HG02798 (cell line): ENCODE data around the gene PROSER1.
"Not testable (repeated sequence)": the region's sequence is repeated elsewhere in the genome, so short reads cannot be mapped to it uniquely, and the experiment has no call there.

Experiments
- ATAC-seq: cut with Tn5 transposase; IDR thresholded peaks from one replicate; pipeline ENCODE4 v1.9.1; 2021; ENCODE audit warnings: mild to moderate bottlenecking; ENCODE audit not compliant: unreplicated experiment, poor library complexity

Gene PROSER1

GRCh38 chr13:39032150-39032549 lies 5.7 kb downstream of the PROSER1 start:
- no peak for ATAC-seq

- ATAC-seq = no peak
These were observed 12.5 kb downstream of the PROSER1 start for GRCh38 chr13:39025433-39025839.

GRCh38 chr13:39023761-39024160 lies 14.1 kb downstream of the PROSER1 start:
- no peak for ATAC-seq

GRCh38 chr13:39023316-39023715 lies 14.6 kb downstream of the PROSER1 start:
- no peak for ATAC-seq

- ATAC-seq = no peak
These were observed 16.9 kb downstream of the PROSER1 start for GRCh38 chr13:39020853-39021462.

GRCh38 chr13:39016787-39017186 lies 21.1 kb downstream of the PROSER1 start:
- peak; percentile 71 for ATAC-seq

- peak; percentile 92 for ATAC-seq
These were observed 21.8 kb downstream of the PROSER1 start for GRCh38 chr13:39016087-39016486.

GRCh38 chr13:39013462-39013861 lies 24.4 kb downstream of the PROSER1 start:
- ATAC-seq = no peak

- no peak for ATAC-seq
These were observed 25.3 kb downstream of the PROSER1 start for GRCh38 chr13:39012608-39013007.

- ATAC-seq = not testable (repeated sequence)
These were observed 31.3 kb downstream of the PROSER1 start for GRCh38 chr13:39006371-39007111.

GRCh38 chr13:38998739-38999138 lies 39.1 kb downstream of the PROSER1 start:
- no peak for ATAC-seq

GRCh38 chr13:38993381-38993780 lies 44.5 kb downstream of the PROSER1 start:
- ATAC-seq = no peak

- no peak for ATAC-seq
These were observed 47.2 kb downstream of the PROSER1 start, which contains the start of gene STOML3 for GRCh38 chr13:38990693-38991092. TSS of gene STOML3 (minus strand) at chr13:38990831. CDS start at chr13:38990721, 110 bp downstream.

- ATAC-seq = no peak
These were observed 56.8 kb downstream of the PROSER1 start for GRCh38 chr13:38981096-38981495.

- no peak for ATAC-seq
These were observed 57.2 kb downstream of the PROSER1 start for GRCh38 chr13:38980750-38981078.

- no peak for ATAC-seq
These were observed 57.8 kb downstream of the PROSER1 start for GRCh38 chr13:38979891-38980749.

GRCh38 chr13:38970380-38971051 lies 67.4 kb downstream of the PROSER1 start:
- no peak for ATAC-seq

- no peak for ATAC-seq
These were observed 68.7 kb downstream of the PROSER1 start for GRCh38 chr13:38969187-38969586.

GRCh38 chr13:38967446-38967845 lies 70.4 kb downstream of the PROSER1 start:
- no peak for ATAC-seq

GRCh38 chr13:38965281-38965680 lies 72.6 kb downstream of the PROSER1 start:
- no peak for ATAC-seq

- no peak for ATAC-seq
These were observed 77.7 kb downstream of the PROSER1 start for GRCh38 chr13:38960175-38960574.
